HG03135 (cell line): Measurements from ENCODE around the gene SCYGR5.
"Not testable (repeated sequence)": the region's sequence is repeated elsewhere in the genome, so short reads cannot be mapped to it uniquely, and the experiment has no call there.

ENCODE experiments used
- ATAC-seq: cut with Tn5 transposase; IDR thresholded peaks from one replicate; pipeline ENCODE4 v1.9.1; 2021; ENCODE audit warnings: mild to moderate bottlenecking, moderate library complexity; ENCODE audit not compliant: unreplicated experiment

The SCYGR5 gene, protein sequence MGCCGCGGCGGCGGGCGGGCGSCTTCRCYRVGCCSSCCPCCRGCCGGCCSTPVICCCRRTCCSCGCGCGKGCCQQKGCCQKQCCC

DNA sequence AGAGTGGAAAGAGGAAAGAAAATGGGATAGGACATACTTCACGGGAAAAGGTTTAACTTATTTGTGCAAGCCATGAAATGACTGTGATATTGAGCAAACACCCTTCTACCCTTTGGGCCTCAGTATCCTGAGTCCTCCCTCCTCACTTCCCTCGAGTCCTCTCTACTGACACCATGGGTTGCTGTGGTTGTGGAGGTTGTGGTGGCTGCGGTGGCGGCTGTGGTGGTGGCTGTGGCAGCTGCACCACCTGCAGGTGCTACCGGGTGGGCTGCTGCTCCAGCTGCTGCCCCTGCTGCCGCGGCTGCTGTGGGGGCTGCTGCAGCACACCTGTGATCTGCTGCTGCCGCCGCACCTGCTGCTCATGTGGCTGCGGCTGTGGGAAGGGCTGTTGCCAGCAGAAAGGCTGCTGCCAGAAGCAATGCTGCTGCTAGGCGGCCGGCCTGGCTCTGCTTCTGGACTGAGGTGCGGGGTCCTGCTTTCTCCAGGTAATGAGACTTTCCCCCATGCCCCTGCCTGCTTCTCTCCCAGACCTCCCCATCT lies at the start of gene SCYGR5:
Gene SCYGR5 (plus strand): TSS at position 174 of the 540 bp plus-strand sequence. CDS start 0 bp downstream, at position 174.
- ATAC-seq = not testable (repeated sequence)

- ATAC-seq = no peak
Measured at GRCh38 chr2:227617316-227618230, 49.0 kb upstream of the SCYGR5 start, which contains the start of gene SCYGR4. TSS of gene SCYGR4 (plus strand) at chr2:227617498. CDS start at chr2:227617498, 0 bp downstream.

- ATAC-seq = no peak
Measured at GRCh38 chr2:227623226-227623625, 43.4 kb upstream of the SCYGR5 start.

DNA sequence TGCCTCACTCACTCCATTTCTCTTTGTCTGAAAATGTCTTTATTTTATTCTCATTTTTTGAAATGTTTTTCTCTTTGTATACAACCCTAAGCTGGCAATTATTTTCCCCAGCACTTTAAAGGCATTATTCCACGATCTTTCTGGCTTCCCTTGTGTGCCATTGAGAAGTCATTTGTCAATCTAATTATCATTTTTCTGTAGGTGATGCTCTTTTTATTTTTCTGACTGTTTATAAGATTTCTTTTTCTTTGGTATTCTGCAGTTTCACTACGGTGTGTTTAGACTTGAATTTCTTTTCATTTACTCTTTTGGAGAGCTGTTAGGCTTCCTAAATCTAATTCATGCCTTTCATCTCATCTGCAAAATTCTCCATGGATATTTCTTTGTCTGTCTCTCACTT lies 41.2 kb upstream of the SCYGR5 start:
- ATAC-seq = no peak

- no peak for ATAC-seq
Measured at GRCh38 chr2:227626580-227627151, 39.9 kb upstream of the SCYGR5 start.

- ATAC-seq = peak; percentile 95
Measured at GRCh38 chr2:227627769-227628168, 38.8 kb upstream of the SCYGR5 start.

- ATAC-seq = no peak
Measured at GRCh38 chr2:227629435-227629834, 37.2 kb upstream of the SCYGR5 start.

DNA sequence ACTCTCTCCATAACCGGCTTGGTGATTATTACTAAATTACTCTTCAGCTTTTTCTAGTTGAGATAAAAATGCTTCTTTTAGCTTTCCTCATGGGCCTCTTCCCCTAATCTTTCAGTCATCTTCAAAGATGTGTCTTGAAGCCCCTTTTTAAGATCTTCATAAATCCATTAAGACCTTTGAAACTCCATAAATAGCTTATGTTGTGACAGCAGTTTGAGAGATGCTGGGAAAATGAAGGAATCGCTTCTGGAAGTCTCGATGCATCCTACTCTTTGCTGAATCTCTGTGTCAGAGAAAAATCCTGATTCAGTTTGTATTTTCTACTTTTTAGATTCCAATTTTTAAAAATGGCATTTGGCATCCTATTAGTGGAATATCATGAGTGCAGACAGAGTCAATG lies 36.3 kb upstream of the SCYGR5 start:
- no peak for ATAC-seq

DNA sequence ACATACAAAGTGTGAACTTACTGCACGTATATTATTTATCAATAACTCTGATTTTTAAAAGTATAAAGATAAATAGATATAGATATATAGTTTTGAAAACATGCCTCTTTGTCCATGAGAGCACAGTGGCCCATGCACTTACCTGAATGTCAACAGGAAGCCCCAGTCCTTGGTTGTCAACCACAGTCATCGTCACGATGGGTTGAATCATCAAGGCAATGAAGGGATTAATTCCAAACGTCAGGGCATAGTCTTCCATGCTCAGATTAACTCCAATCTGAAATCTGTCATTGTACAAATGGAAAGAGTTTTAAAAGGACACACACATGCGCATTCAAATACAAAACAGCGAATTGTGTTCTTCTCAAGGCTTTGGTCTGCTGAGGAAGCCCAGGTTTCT lies 33.8 kb upstream of the SCYGR5 start:
- no peak for ATAC-seq

GRCh38 chr2:227634201-227634600 lies 32.4 kb upstream of the SCYGR5 start:
- ATAC-seq = no peak

DNA sequence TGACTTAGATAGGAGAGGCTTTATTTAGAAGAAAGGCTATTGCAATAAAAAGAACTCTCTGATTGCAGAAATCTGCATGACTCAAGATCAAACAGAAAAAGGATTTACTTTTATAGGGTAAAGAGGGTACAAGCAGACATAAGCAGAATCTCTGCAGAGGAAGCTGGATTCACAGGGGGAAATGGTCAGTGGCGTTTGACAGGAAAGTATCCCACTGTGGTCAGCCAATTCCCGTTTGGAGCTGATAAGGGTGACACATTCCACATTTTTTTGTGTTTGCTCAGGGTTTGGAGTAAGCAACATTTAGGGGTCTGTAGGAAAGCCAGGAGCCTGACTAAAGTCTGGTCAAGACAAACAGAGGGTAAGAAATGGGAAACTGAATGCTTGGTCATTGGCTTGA lies 23.9 kb upstream of the SCYGR5 start:
- ATAC-seq = no peak

GRCh38 chr2:227643990-227644551 lies 22.5 kb upstream of the SCYGR5 start:
- no peak for ATAC-seq

DNA sequence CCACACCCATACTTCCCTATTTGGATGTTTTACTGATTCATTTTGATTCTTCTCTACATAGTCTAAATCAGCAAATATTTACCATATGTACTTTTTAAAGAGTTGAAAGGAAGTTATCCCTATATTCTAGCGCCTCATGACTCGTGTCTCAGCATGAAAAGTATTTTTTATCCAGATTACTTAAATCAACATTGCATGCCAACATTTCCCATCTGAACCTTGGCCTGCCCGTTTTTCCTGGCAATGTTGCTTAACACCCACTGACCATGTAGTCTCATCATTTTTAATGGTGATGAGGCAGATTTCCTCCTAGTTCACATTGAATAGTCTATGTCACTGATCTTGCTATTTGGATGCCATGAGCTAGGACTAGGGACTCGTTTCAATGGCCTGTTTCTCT lies 13.2 kb upstream of the SCYGR5 start:
- ATAC-seq = no peak

- ATAC-seq = no peak
Measured at GRCh38 chr2:227654426-227654825, 12.2 kb upstream of the SCYGR5 start.

DNA sequence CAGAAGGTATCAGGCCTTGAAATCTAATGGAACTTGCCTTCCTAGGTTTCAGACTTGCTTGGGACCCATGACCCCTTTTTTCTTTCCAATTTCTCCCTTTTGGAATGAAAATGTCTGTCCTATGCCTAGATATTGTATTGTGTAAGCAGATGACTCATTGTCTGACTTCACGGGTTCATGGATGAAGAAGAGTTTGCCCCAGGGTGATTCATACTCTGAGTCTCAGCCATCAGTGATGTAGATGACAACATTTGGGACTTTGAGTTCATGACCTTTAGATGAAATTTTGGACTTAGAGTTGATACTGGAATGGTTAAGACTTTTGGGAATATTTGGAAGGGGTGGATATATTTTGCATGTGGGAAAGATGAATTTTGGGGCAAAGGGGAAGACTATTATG lies 11.2 kb upstream of the SCYGR5 start:
- no peak for ATAC-seq

- no peak for ATAC-seq
Measured at GRCh38 chr2:227657199-227657845, 9.3 kb upstream of the SCYGR5 start.

DNA sequence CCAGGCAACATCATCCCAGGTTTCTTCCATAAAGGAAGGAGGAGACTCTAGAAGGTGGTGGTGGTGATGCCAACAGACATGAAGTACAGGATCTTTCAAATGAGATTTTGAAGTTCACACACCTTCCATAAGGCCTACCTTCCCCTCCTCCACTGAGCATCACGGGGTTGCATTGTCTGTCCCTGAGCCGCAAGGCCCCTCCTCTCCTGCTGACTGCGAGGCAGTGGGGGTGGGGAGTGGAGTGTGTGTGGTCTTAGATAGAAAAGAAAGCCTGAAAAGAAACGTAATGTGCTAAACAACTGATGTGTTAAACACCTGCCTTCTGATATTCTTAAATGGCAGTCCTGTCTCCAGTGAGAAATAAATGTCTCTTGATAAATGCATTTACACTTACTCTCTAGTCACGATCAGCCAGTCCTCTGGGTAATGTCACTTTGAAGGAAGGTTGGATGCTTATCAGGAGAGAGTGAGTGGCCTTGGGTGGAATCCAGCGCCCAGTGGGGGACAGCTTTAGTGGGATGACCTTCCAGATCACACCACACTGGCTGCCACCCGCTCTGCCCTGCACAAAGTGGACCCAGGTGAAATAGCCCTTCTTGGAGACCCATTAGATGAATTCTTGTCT lies 5.5 kb upstream of the SCYGR5 start:
- ATAC-seq = no peak

DNA sequence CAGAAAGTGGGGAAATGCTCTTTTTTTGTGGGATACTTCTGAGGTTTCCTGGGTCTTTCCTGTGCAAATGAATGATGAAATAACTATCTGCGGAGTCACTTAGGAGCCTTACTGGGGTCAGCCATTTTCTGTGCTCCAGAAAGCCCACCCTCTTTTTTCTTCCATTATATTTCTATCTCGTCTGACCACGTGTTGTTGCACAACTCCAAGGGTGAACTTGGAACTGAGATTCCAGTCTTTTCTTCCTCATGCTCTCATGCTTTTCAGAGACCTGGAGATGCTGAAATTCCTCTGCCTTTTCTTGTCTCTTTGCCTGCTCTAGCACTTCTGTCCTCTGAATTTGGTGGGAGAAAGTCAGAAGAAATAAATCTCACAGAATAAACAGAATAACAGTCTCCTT lies 4.8 kb upstream of the SCYGR5 start:
- ATAC-seq = no peak

- no peak for ATAC-seq
Measured at GRCh38 chr2:227665189-227665940, 1.2 kb upstream of the SCYGR5 start.
